HepG2 (cell line): Measurements from ENCODE around the gene OR2AT4. TPM values are rescaled to one million over a fixed set of nuclear protein-coding genes. Genes with fewer than 3 reads are reported as not detected.

Source experiments
- ATAC-seq: fragments of 200-7000 bp; cut with Tn5 transposase; 3 replicates; pipeline ENCODE4 v1.9.1; 2020; ENCODE audit warnings: mild to moderate bottlenecking, moderate library complexity
- BruUV-seq: library from RNA; stranded (reverse); fragments of 400-500 nt; replicated peaks from 2 replicates; lab custom pipeline; 2021; lab: Mats Ljungman, UMichigan
- CTCF ChIA-PET: fragments of 300-600 bp; formaldehyde crosslinking; extraction: SDS; loops from one replicate; lab custom pipeline; 2021; ENCODE audit warnings: low total read pairs, inconsistent platforms, low intra/inter-chr PET ratio; lab: Yijun Ruan, JAX
- POLR2A ChIA-PET: fragments of 350-600 bp; sonication (Branson Sonifier 250); formaldehyde crosslinking; loops from one replicate; lab custom pipeline; 2020; ENCODE audit warnings: antibody characterized with exemption, inconsistent platforms; lab: Yijun Ruan, JAX
- DNase-seq: peaks from one replicate; pipeline ENCODE4 v3.0.0-alpha.2; 2015; ENCODE audit warnings: low spot score
- FAIRE-seq: peaks from 3 replicates; lab custom pipeline; 2011; peaks lifted over from hg19 to GRCh38; lab: Jason Lieb, UNC
- H2AFZ ChIP-seq: one replicate; pipeline ENCODE4 v1.6.1; 2011; ENCODE audit warnings: low read length, inconsistent platforms
- H3K27ac ChIP-seq: fragments of 300-600 bp; 3 replicates; pipeline ENCODE4 v1.8.0; 2011; ENCODE audit warnings: mixed run types, mild to moderate bottlenecking, mixed read lengths, low read length, inconsistent platforms; ENCODE audit not compliant: insufficient read depth; ENCODE audit errors: extremely low read length
- H3K27me3 ChIP-seq, 2 experiments: fragments of 200-600 bp in 1 of 2; 2 replicates in 1 of 2; 3 replicates in 1 of 2; pipeline versions ENCODE4 v1.6.0 to v1.8.0; 2011; ENCODE audit warnings: low read length in 2 of 2, mild to moderate bottlenecking in 2 of 2, moderate library complexity in 2 of 2, inconsistent platforms in 1 of 2; ENCODE audit not compliant: insufficient read depth in 2 of 2, control insufficient read depth in 1 of 2
- H3K36me3 ChIP-seq, 2 experiments: fragments of 200-600 bp in 1 of 2; replicated peaks in 1 of 2; 2 replicates in 1 of 2; 3 replicates in 1 of 2; pipeline versions ENCODE4 v1.5.1 to v1.8.0; 2011; ENCODE audit warnings: low read length in 2 of 2, inconsistent platforms in 1 of 2; ENCODE audit not compliant: insufficient read depth in 2 of 2, control insufficient read depth in 1 of 2
- H3K4me1 ChIP-seq: 2 replicates; pipeline ENCODE4 v1.5.1; 2012; ENCODE audit warnings: low read length, inconsistent platforms; ENCODE audit not compliant: insufficient read depth
- H3K4me2 ChIP-seq: 2 replicates; pipeline ENCODE4 v1.6.0; 2011; ENCODE audit warnings: low read depth, low read length, inconsistent platforms
- H3K4me3 ChIP-seq, 3 experiments: fragments of 200-600 bp in 1 of 3; sonication (generic), shearing (Covaris generic) in 1 of 3; replicated peaks in 1 of 3; 2 replicates each; pipeline ENCODE4 v1.5.1; 2011 to 2016; ENCODE audit warnings: low read length in 3 of 3, inconsistent platforms in 2 of 3, low read depth in 2 of 3, mild to moderate bottlenecking in 2 of 3, control low read depth in 1 of 3, mixed read lengths in 1 of 3; ENCODE audit not compliant: insufficient read depth in 1 of 3
- H3K79me2 ChIP-seq: one replicate; pipeline ENCODE4 v1.6.1; 2011; ENCODE audit warnings: low read length, inconsistent platforms; ENCODE audit not compliant: insufficient read depth
- H3K9ac ChIP-seq: 2 replicates; pipeline ENCODE4 v1.6.0; 2011; ENCODE audit warnings: mild to moderate bottlenecking, low read depth, low read length, inconsistent platforms; ENCODE audit not compliant: insufficient read depth
- H3K9me3 ChIP-seq: 2 replicates; pipeline ENCODE4 v1.5.1; 2012; ENCODE audit warnings: mild to moderate bottlenecking, low read length
- H4K20me1 ChIP-seq: 2 replicates; pipeline ENCODE4 v1.6.0; 2011; ENCODE audit warnings: inconsistent platforms, mild to moderate bottlenecking, low read length, moderate library complexity; ENCODE audit not compliant: insufficient read depth
- ARID4A ChIP-seq: sonication (generic); formaldehyde crosslinking; IDR thresholded peaks from 2 replicates; pipeline ENCODE4 v1.5.0; 2020; ENCODE audit warnings: mild to moderate bottlenecking, missing genetic modification reagents, borderline replicate concordance
- GABPB1 ChIP-seq: IDR thresholded peaks from 2 replicates; pipeline ENCODE4 v1.6.1; 2016; ENCODE audit warnings: mild to moderate bottlenecking, missing genetic modification reagents, moderate library complexity, missing compliant biosample characterization
- HNRNPK ChIP-seq: fragments of 200-400 bp; formaldehyde crosslinking; IDR thresholded peaks from 2 replicates; pipeline ENCODE4 v1.6.1; 2018; ENCODE audit warnings: low read length, low read depth, moderate library complexity, mild to moderate bottlenecking; ENCODE audit not compliant: poor library complexity, severe bottlenecking
- MLX ChIP-seq: IDR thresholded peaks from 2 replicates; pipeline ENCODE4 v1.6.1; 2016
- MYPOP ChIP-seq: sonication (generic); formaldehyde crosslinking; IDR thresholded peaks from 2 replicates; pipeline ENCODE4 v1.8.1; 2023; ENCODE audit warnings: mild to moderate bottlenecking, moderate library complexity, missing genetic modification reagents
- NCOA1 ChIP-seq: sonication (generic); formaldehyde crosslinking; IDR thresholded peaks from 2 replicates; pipeline ENCODE4 v1.9.0; 2021; ENCODE audit warnings: missing genetic modification reagents
- PCBP2 ChIP-seq: fragments of 200-400 bp; formaldehyde crosslinking; optimal IDR thresholded peaks from 2 replicates; pipeline ENCODE3; 2018; ENCODE audit warnings: low read length, low read depth; ENCODE audit not compliant: poor library complexity, severe bottlenecking
- ZBTB26 ChIP-seq: IDR thresholded peaks from 2 replicates; pipeline ENCODE4 v1.6.1; 2016; ENCODE audit warnings: missing compliant biosample characterization, missing genetic modification reagents, borderline replicate concordance
- ZNF501 ChIP-seq: sonication (generic); formaldehyde crosslinking; IDR thresholded peaks from 2 replicates; pipeline ENCODE4 v1.5.1; 2020; ENCODE audit warnings: mild to moderate bottlenecking, moderate library complexity, missing genetic modification reagents
- WGBS: methylation state at CpG from one replicate; pipeline ENCODE4 v1.1.6; 2017; ENCODE audit warnings: low lambda C conversion rate; 5-methylcytosine and 5-hydroxymethylcytosine counted together
- in situ Hi-C: cut with HindIII; loops from 2 replicates; pipeline ENCODE4 v1.10.0; 2017; ENCODE audit warnings: low pct_unique_long_range_greater_than_20kb; ENCODE audit not compliant: extremely low pct_ligation_motif_present
- intact Hi-C: fragments of 100-400 bp; cut with micrococcal nuclease; formaldehyde crosslinking; loops from one replicate; pipeline ENCODE4 v1.10.0; 2022; ENCODE audit not compliant: unreplicated experiment
- polyA plus RNA-seq, 8 experiments: library from polyadenylated mRNA; depleted of rRNA in 3 of 8; stranded (reverse) in 7 of 8; unstranded in 1 of 8; fragments of >200 nt; fragmentation: Illumina TruSeq in 4 of 8; extraction: Trizol in 4 of 8; gene quantifications; 2 replicates each; pipeline versions ENCODE4 v1.2.1 to v1.2.3, GENCODE V29; 2011 to 2016; ENCODE audit warnings: low read depth in 4 of 8, missing spikeins in 1 of 8, mixed read lengths in 1 of 8; ENCODE audit not compliant: insufficient read depth in 1 of 8
- total RNA-seq, 5 experiments: library from RNA; depleted of rRNA; stranded (reverse); fragments of >200 nt; fragmentation: Illumina TruSeq; extraction: Trizol; gene quantifications; 2 replicates each; pipeline ENCODE4 v1.2.3, GENCODE V29; 2016; ENCODE audit warnings: low read depth in 1 of 5

OR2AT4 gene
- total and polyA plus RNA-seq, 2 of the 13 experiments (the other 11 are each of a cell fraction or from before 2014, with no cell fraction given), result not detected

GRCh38 chr11:75144716-75145014, 48.0 kb upstream of the OR2AT4 start:
- H3K79me2 ChIP-seq, result no peaks in the 10 kb centered on the region
- no peaks in the 10 kb centered on the region for H3K36me3 ChIP-seq
- ATAC-seq (no peak), DNase-seq (no peak), FAIRE-seq (no peak)
- in situ Hi-C loops (loop anchor here (5.0 kb wide), 2 partner anchors 58 to 103 kb away; no protein-coding TSS in a partner anchor), intact Hi-C loops (loop anchor here (1.0 to 5.0 kb wide), 2 partner anchors 61 to 112 kb away; no protein-coding TSS in a partner anchor)
- H4K20me1 ChIP-seq, result no peaks in the 10 kb centered on the region
- no peaks in the 10 kb centered on the region for H3K9me3 ChIP-seq
- no peak overlapping the region for H3K4me3 ChIP-seq
- ChIA-PET POLR2A (interaction anchor here (0.8 to 8.6 kb wide), 10 partner anchors 11 to 97 kb away, joined by 3 to 163 read pairs (median 6); partner anchors contain the start of gene TPBGL), CTCF (interaction anchor here (1.1 to 7.6 kb wide), 4 partner anchors 25 to 105 kb away, joined by 3 to 173 read pairs (median 39); no protein-coding TSS in a partner anchor)
- peak overlapping the region; percentile 20; the same call in 1 of the 2 replicates for H3K4me2 ChIP-seq
- no peak overlapping the region for H3K27ac ChIP-seq
- H3K9ac ChIP-seq, result no peak overlapping the region
- TF ChIP-seq HNRNPK (peak; percentile 32), MYPOP (CRISPR knock-in tag) (no peak), PCBP2 (peak; percentile 3)
- BruUV-seq, result no TSS peak
- peaks cover 0 to 1% of the 10 kb centered on the region in 2 experiments; a peak in 1 of 5 replicates for H3K27me3 ChIP-seq
- 39% methylated on average over 3 of the region's 3 CpGs for WGBS
- no peak overlapping the region for H2AFZ ChIP-seq
- peaks cover 72% of the 10 kb centered on the region for H3K4me1 ChIP-seq

- FAIRE-seq, result no peak
- POLR2A ChIA-PET, result interaction anchor here (0.8 to 8.6 kb wide), 9 partner anchors 9 to 194 kb away, joined by 3 to 163 read pairs (median 6); partner anchors contain the start of genes SPCS2 and XRRA1
- TF ChIP-seq MLX (CRISPR knock-in tag), result peak; percentile 7; the same call in 1 of the 2 replicates
- no peak for TF ChIP-seq NCOA1 (CRISPR knock-in tag)
- no peak for TF ChIP-seq ARID4A (CRISPR knock-in tag)
- TF ChIP-seq ZBTB26 (CRISPR knock-in tag), result 0 out of 2 replicates have a peak, but pooled peaks have one; percentile 1
- peak; percentile 22; the same call in 1 of the 2 replicates for TF ChIP-seq GABPB1
- TF ChIP-seq ZNF501 (CRISPR knock-in tag), result 0 out of 2 replicates have a peak, but pooled peaks have one; percentile 1
Observed at GRCh38 chr11:75143420-75143731, 46.7 kb upstream of the OR2AT4 start.

More at GRCh38 chr11:75143420-75143731, 46.7 kb upstream of the OR2AT4 start:
- no peak for ATAC-seq
- peaks cover 60% of the 10 kb centered on the region for H3K4me1 ChIP-seq
- DNase-seq, result no peak
- H3K9me3 ChIP-seq, result no peaks in the 10 kb centered on the region
- 52% methylated on average over 5 of the region's 6 CpGs for WGBS
- no peak overlapping the region; the same call in 1 of the 2 replicates for H3K4me2 ChIP-seq
- no peak overlapping the region for H3K27ac ChIP-seq
- no peak overlapping the region for H2AFZ ChIP-seq
- BruUV-seq, result no TSS peak
- in situ Hi-C loops, result loop anchor here (5.0 kb wide), 1 partner anchor 104 kb away; no protein-coding TSS in a partner anchor
- no peaks in the 10 kb centered on the region for H4K20me1 ChIP-seq
- no peak overlapping the region for H3K9ac ChIP-seq
- CTCF ChIA-PET, result interaction anchor here (6.5 to 7.6 kb wide), 3 partner anchors 60 to 106 kb away, joined by 43 to 173 read pairs (median 72); partner anchors contain the start of gene TPBGL
- H3K27me3 ChIP-seq, result peaks cover under 1 to 1% of the 10 kb centered on the region in 2 experiments; a peak in 1 of 5 replicates
- no peak overlapping the region for H3K4me3 ChIP-seq
- H3K79me2 ChIP-seq, result no peaks in the 10 kb centered on the region
- intact Hi-C loops, result loop anchor here (5.0 kb wide), 1 partner anchor 111 kb away; no protein-coding TSS in a partner anchor
- no peaks in the 10 kb centered on the region for H3K36me3 ChIP-seq
